ENCODE measurements around the gene TMTC1. TPM values are rescaled to one million over a fixed set of nuclear protein-coding genes. Genes with fewer than 3 reads are reported as not detected.

TMTC1 gene
- polyA plus RNA-seq, 5 donors: 1.0 to 3.9 (median 1.7) TPM

GRCh38 chr12:29616664-29617406, 166.9 kb downstream of the TMTC1 start:
- no peak for DNase-seq

- no peak for DNase-seq
Observed at GRCh38 chr12:29614694-29615325, 168.9 kb downstream of the TMTC1 start.

- DNase-seq: no peak
Observed at GRCh38 chr12:29612912-29613311, 170.8 kb downstream of the TMTC1 start.

- no peak for DNase-seq
Observed at GRCh38 chr12:29611906-29612305, 171.8 kb downstream of the TMTC1 start.

DNA sequence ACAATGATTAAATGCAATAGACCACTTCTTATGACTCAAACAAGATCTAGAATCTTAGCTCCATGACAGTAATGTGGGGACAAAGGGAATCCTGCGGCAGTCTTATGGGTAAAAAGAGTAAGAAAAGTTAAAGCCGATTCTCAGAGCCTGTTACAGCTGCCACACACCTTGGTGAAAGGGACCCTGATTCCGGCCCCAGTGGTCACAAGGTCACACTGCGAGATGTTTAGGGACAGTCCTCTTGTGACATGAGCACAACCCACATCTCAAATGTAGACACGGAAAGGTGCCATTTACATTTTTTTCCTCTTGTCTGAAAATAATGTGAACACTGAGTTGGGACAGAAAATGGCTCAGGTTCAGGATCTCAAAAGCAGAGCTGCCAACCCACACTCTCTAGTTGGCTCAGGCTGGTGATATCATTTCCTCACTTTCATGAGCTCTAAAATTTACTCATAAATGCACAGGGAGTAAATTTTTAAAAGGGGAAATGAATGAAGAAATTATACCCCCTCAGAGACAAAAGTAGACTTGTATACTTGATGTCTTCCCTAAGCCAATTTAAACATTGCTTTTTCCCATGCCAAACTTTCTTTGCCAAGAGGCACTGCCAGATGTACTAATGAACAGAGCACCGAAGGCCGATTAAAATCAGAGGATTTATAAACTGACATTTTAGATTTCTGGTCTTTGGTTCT, 173.1 kb downstream of the TMTC1 start:
- no peak for DNase-seq

GRCh38 chr12:29609431-29610215, 174.1 kb downstream of the TMTC1 start:
- no peak for DNase-seq

- no peak for DNase-seq
Observed at GRCh38 chr12:29608581-29608980, 175.2 kb downstream of the TMTC1 start.

DNA sequence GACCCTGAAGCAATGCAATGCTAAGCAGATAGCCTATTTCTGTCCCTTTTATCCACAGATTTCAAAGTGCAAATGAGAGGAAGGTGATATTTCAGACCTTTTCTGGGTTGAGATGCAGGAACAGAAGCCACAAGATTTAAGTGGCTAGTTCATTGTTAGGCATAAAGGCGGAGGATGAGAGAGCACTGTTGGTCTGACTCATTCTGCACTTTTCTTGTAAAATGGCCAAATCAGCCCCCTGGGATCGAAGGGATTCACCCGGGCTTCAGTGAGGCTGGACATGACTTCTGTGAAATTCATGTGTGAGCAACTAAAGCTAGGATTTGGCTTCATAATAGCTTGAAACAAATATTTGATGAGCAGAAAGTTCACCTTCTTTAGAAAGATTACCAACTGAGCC, 184.4 kb downstream of the TMTC1 start:
- no peak for DNase-seq

DNA sequence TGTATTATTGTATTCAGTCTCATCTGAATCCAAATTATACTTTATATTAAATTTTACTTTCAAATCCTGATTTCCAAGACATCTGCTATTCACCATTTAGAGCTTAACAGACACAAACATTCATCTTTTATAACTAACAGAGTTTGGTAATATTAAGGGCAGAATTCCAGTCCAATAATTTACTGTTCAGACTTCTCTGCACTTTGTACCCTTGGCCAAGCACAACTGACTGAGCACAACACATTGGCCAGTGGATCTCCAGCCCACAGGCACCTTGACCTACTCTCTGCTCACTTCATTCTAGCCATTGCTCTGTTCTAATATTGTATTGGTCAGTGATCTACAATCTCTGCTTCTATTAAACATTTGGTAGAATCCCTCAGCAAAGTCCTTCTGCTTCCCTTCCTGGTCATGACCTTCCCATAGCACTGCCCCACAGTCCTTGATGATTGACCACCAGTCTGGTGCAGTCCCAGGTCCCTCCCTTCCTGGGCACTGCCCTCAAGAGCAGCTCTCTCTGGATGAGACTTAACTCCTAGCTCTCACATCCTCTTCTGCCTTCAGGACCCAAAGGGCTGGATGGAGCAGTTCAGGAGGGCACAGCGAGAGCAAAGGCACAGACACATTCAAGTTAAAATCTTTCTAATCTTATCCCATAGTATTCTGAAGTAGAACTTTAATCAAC, 188.5 kb downstream of the TMTC1 start:
- DNase-seq: no peak

DNA sequence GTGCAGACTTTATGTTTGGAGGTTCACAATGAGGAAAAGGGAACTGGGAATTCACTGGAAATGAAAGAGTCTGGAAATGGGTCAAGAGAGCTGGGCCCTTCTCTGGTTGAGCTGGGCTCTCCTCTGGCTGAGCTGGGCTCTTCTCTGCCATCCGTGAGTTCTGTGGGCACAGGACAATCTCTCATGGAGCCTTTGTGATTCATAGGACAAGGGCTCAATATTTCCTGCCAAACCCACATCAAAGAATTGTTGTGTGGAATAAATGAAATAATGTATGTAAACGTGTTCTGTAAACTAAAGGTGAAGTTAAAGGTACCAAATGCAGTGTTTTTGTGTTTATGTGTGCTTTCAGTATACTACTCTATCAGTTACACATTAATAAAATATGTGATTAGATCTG, 190.7 kb downstream of the TMTC1 start:
- no peak for DNase-seq

GRCh38 chr12:29591140-29592020, 192.4 kb downstream of the TMTC1 start:
- no peak for DNase-seq

DNA sequence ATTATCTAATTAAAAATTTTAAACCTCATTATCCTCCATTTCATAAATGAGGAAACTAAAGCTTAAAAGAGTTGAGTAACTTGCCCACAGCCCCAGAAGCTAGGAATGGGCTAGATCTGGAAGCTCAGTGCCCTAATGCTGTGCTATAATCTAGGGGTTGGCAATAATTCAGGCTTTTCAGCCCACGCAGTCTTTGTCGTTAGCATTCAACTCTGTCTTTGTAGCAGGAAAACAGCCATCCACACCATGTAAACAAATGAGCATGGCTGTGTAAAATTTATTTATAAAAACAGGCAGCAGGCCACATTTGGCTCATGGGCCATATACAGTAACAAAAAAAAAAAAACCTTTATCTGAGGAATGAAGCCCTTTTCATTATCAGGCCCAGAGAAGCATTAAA, 193.9 kb downstream of the TMTC1 start:
- peak; percentile 66 for DNase-seq

- peak; percentile 25 to 33 for DNase-seq
Observed at GRCh38 chr12:29589286-29589820, 194.4 kb downstream of the TMTC1 start.

DNA sequence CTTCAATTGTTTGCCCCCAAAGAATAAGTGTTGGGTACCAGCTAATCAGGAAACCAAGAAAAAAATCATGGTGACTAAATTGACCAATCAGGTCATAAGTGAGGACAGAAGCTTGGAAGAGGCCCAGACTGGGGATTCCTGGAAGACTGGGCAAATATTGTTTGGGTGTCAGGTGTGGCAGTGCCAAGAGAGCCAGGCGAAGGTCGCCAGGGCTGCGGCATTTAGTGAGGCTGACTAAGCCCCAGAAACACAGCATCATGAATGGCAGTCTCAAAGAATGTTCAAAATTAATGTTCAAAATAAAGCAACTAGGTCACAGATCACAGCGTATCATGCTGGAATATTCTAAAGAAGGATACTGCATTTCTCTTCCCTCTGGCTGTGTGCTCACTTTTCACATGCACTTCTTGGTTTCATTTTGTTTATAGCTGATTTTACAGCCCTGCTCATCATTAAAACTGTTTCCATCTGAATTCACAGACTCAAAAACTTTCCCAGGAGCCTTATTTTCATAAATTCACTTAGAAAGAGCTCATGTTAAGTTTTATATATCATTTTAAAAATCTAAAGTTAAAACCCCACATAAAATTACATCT, 201.0 kb downstream of the TMTC1 start:
- no peak for DNase-seq

GRCh38 chr12:29582146-29582545, 201.6 kb downstream of the TMTC1 start:
- no peak for DNase-seq

- no peak for DNase-seq
Observed at GRCh38 chr12:29581631-29582030, 202.1 kb downstream of the TMTC1 start.

DNA sequence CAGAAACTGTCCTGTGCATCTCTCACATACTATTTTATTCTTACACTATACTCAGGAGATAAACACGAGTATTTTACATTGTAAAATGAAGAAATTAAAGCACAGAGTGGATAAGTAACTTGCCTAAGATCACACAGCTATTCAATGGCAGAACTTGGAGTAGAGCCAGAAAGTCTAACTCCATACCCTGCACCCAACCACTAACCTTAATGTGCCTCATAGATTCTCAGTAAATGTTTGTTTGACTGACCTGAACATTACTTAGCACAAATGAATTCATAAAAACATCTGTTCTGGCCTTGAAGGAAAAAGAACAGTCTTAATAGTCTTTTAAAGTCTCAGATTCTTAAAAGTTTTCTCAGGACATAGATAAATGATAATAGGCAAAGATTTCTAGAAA, 202.8 kb downstream of the TMTC1 start:
- no peak for DNase-seq

DNA sequence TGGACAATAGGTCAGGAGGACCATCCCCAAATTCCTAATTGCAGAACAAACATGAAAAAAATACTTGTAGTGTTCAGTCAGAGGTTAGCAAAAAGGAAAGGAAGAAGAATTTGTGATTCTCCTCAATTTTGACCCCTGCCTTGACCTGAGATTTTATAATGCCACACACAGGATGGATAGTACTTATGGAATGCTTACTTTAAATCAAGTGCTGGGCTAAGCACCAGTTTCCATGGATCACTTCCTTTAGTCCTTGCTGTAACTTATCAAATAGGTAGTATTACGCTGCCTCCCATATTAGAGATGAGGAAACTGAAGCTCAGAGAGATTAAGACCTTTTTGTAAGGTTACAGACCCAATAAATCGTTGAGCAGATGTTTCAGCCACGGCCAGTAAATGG, 205.0 kb downstream of the TMTC1 start:
- no peak for DNase-seq

DNA sequence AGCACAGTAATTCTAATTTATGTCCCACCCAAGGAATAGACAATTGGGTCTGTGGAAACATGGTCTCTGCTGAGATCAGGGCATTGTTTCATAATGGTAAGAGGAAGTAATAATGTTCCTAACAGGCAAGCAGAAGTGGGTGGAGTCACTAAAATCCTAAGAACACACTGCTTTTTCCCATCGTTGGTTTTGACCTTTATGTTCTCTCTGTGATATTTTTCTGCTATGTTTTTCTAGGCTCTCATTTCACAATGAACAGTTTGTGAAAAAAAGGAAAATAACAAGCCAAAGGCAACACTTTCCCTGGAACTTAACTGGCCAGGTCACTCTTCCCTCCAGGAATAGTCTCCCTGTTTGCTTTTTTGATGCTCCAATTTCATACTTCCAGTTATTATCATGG, 205.7 kb downstream of the TMTC1 start:
- DNase-seq: no peak

GRCh38 chr12:29574500-29574899, 209.2 kb downstream of the TMTC1 start:
- DNase-seq: no peak
